ENCODE data around the gene SPATC1L.

GRCh38 chr21:46158666-46159300 is 25.5 kb downstream of the SPATC1L start:
- TF ChIP-seq CTCF (IDR thresholded peaks at IDR 0.05) (no peak), POLR2A (IDR thresholded peaks at IDR 0.05; ENCODE audit: low read depth) (no peak)
